GM12878 (cell line): ENCODE measurements around the gene DDX49. TPM values are rescaled to one million over a fixed set of nuclear protein-coding genes. Genes with fewer than 3 reads are reported as not detected.

Experiments used
- ATAC-seq: fragments of 200-7000 bp; cut with Tn5 transposase; 3 replicates; pipeline ENCODE4 v1.9.1; 2020; ENCODE audit warnings: mild to moderate bottlenecking, moderate library complexity
- BruUV-seq: library from RNA; stranded (reverse); fragments of 400-500 nt; replicated peaks from 2 replicates; lab custom pipeline; 2021; lab: Mats Ljungman, UMichigan
- CTCF ChIA-PET: fragments of 300-600 bp; sonication (Branson Sonifier 250); formaldehyde crosslinking; extraction: SDS; loops from one replicate; lab custom pipeline; 2021; ENCODE audit warnings: inconsistent platforms; lab: Yijun Ruan, JAX
- POLR2A ChIA-PET: fragments of 350-600 bp; formaldehyde crosslinking; extraction: SDS; loops from one replicate; lab custom pipeline; 2021; ENCODE audit warnings: inconsistent platforms; lab: Charles Lee
- RAD21 ChIA-PET: fragments of 300-600 bp; sonication (Branson Sonifier 250); formaldehyde crosslinking; loops from one replicate; lab custom pipeline; 2023; ENCODE audit warnings: antibody characterized with exemption; ENCODE audit not compliant: unreplicated experiment; lab: Charles Lee
- SMC1A ChIA-PET: fragments of 300-600 bp; sonication (Branson Sonifier 250); formaldehyde crosslinking; loops from one replicate; lab custom pipeline; 2023; ENCODE audit not compliant: unreplicated experiment, uncharacterized antibody; lab: Charles Lee
- DNase-seq: peaks from one replicate; pipeline ENCODE4 v3.0.0-alpha.2; 2011; ENCODE audit warnings: low read depth, low spot score
- FAIRE-seq: peaks from 3 replicates; lab custom pipeline; 2011; peaks lifted over from hg19 to GRCh38; lab: Jason Lieb, UNC
- H2AFZ ChIP-seq: 2 replicates; pipeline ENCODE4 v1.6.0; 2011; ENCODE audit warnings: low read depth, low read length, control low read depth; ENCODE audit not compliant: control insufficient read depth
- H3K27ac ChIP-seq: 2 replicates; pipeline ENCODE4 v1.5.1; 2011; ENCODE audit warnings: control low read depth; ENCODE audit not compliant: control insufficient read depth, insufficient read depth
- H3K27me3 ChIP-seq, 2 experiments: replicated peaks in 1 of 2; 2 replicates each; pipeline versions ENCODE4 v1.6.0 to v1.6.1; 2011; ENCODE audit warnings: low read length in 1 of 2; ENCODE audit not compliant: control insufficient read depth in 2 of 2, insufficient read depth in 2 of 2
- H3K36me3 ChIP-seq, 2 experiments: 2 replicates each; pipeline ENCODE4 v1.5.1; 2011; ENCODE audit warnings: low read length in 1 of 2; ENCODE audit not compliant: control insufficient read depth in 2 of 2, insufficient read depth in 2 of 2
- H3K4me1 ChIP-seq: 2 replicates; pipeline ENCODE4 v1.6.1; 2011; ENCODE audit warnings: mild to moderate bottlenecking, low read length, moderate library complexity, mixed read lengths; ENCODE audit not compliant: control insufficient read depth, insufficient read depth
- H3K4me2 ChIP-seq: 2 replicates; pipeline ENCODE4 v1.6.0; 2011; ENCODE audit warnings: control low read depth; ENCODE audit not compliant: control insufficient read depth, insufficient read depth
- H3K4me3 ChIP-seq: fragments of 200-600 bp; sonication (generic); 2 replicates; pipeline ENCODE4 v1.5.1; 2016
- H3K79me2 ChIP-seq: 2 replicates; pipeline ENCODE4 v1.6.0; 2011; ENCODE audit warnings: low read length; ENCODE audit not compliant: control insufficient read depth, insufficient read depth
- H3K9ac ChIP-seq: 2 replicates; pipeline ENCODE4 v1.8.0; 2011; ENCODE audit warnings: low read length, control low read depth, mixed read lengths; ENCODE audit not compliant: control insufficient read depth, insufficient read depth
- H3K9me3 ChIP-seq: replicated peaks from 3 replicates; pipeline ENCODE4 v1.5.1; 2011; ENCODE audit warnings: mild to moderate bottlenecking, low read length; ENCODE audit not compliant: control insufficient read depth, insufficient read depth
- H4K20me1 ChIP-seq: 2 replicates; pipeline ENCODE4 v1.6.0; 2011; ENCODE audit not compliant: control insufficient read depth, insufficient read depth
- ASH2L ChIP-seq: fragments of 300-600, 200-600 bp; sonication (generic); IDR thresholded peaks from 2 replicates; pipeline ENCODE4 v1.6.1; 2017; ENCODE audit warnings: low read depth, mild to moderate bottlenecking, borderline replicate concordance
- ATF3 ChIP-seq: IDR thresholded peaks from 2 replicates; pipeline ENCODE4 v1.6.1; 2011; ENCODE audit warnings: low read depth, mild to moderate bottlenecking, low read length, moderate library complexity, borderline replicate concordance; ENCODE audit errors: extremely low read depth
- BACH1 ChIP-seq: fragments of 450-650 bp; IDR thresholded peaks from 2 replicates; pipeline ENCODE4 v1.6.1; 2017; ENCODE audit warnings: mild to moderate bottlenecking, borderline replicate concordance
- EED ChIP-seq: sonication (generic); IDR thresholded peaks from 2 replicates; pipeline ENCODE4 v1.6.1; 2016; ENCODE audit warnings: antibody characterized with exemption, low read depth
- ELK1 ChIP-seq: IDR thresholded peaks from 2 replicates; pipeline ENCODE4 v1.6.1; 2012; ENCODE audit warnings: low read depth, low read length, improper control_type of control experiment
- ESRRA ChIP-seq: IDR thresholded peaks from 2 replicates; pipeline ENCODE4 v1.6.1; 2012; ENCODE audit warnings: mild to moderate bottlenecking, low read length, improper control_type of control experiment
- HDGF ChIP-seq: fragments of 450-650 bp; IDR thresholded peaks from 2 replicates; pipeline ENCODE4 v1.6.1; 2016; ENCODE audit warnings: antibody characterized with exemption
- IRF3 ChIP-seq: fragments of 450-650 bp; IDR thresholded peaks from 2 replicates; pipeline ENCODE4 v1.6.1; 2014; ENCODE audit warnings: mild to moderate bottlenecking
- KLF5 ChIP-seq: fragments of 450-650 bp; IDR thresholded peaks from 2 replicates; pipeline ENCODE4 v1.6.1; 2014; ENCODE audit warnings: mild to moderate bottlenecking; ENCODE audit not compliant: partially characterized antibody
- NR2C1 ChIP-seq: fragments of 450-650 bp; IDR thresholded peaks from 2 replicates; pipeline ENCODE4 v1.6.1; 2017; ENCODE audit warnings: antibody characterized with exemption, mild to moderate bottlenecking, moderate library complexity
- POU2F2 ChIP-seq: IDR thresholded peaks from 3 replicates; pipeline ENCODE4 v1.6.1; 2011; ENCODE audit warnings: low read depth, mild to moderate bottlenecking, low read length, borderline replicate concordance
- PRDM15 ChIP-seq: fragments of 450-650 bp; formaldehyde crosslinking; IDR thresholded peaks from 2 replicates; pipeline ENCODE4 v1.4.0; 2020; ENCODE audit warnings: mild to moderate bottlenecking, moderate library complexity
- RELB ChIP-seq: fragments of 450-650 bp; IDR thresholded peaks from 2 replicates; pipeline ENCODE4 v1.6.1; 2017; ENCODE audit warnings: low read depth, mild to moderate bottlenecking, moderate library complexity
- SIX5 ChIP-seq: IDR thresholded peaks from 2 replicates; pipeline ENCODE4 v1.6.1; 2011; ENCODE audit warnings: mild to moderate bottlenecking, low read depth, low read length, moderate library complexity; ENCODE audit not compliant: severe bottlenecking
- SRF ChIP-seq, 2 experiments: IDR thresholded peaks; 2 replicates each; pipeline ENCODE4 v1.6.1; 2011; ENCODE audit warnings: low read depth in 2 of 2, low read length in 2 of 2, mild to moderate bottlenecking in 1 of 2, moderate library complexity in 1 of 2
- STAT3 ChIP-seq: IDR thresholded peaks from 2 replicates; pipeline ENCODE4 v1.6.1; 2011; ENCODE audit warnings: low read depth, low read length, improper control_type of control experiment
- YY1 ChIP-seq: IDR thresholded peaks from 2 replicates; pipeline ENCODE4 v1.6.1; 2011; ENCODE audit warnings: low read depth, mild to moderate bottlenecking, low read length
- ZNF274 ChIP-seq: IDR thresholded peaks from one replicate; pipeline ENCODE4 v1.8.0; 2011; ENCODE audit not compliant: insufficient read length, insufficient read depth
- WGBS: methylation state at CpG from one replicate; pipeline ENCODE4 v1.1.6; 2016; ENCODE audit warnings: low lambda C conversion rate; ENCODE audit not compliant: insufficient replicate concordance, insufficient coverage; ENCODE audit errors: missing lambda C conversion rate; 5-methylcytosine and 5-hydroxymethylcytosine counted together
- in situ Hi-C: fragments of 300-500 bp; cut with MboI; formaldehyde crosslinking; loops from 9 replicates; pipeline ENCODE4 v1.14.3; 2018; ENCODE audit warnings: mixed read lengths
- intact Hi-C: fragments of 100-400 bp; cut with micrococcal nuclease; formaldehyde crosslinking; loops from one replicate; pipeline ENCODE4 v1.14.2; 2022; ENCODE audit not compliant: unreplicated experiment
- polyA plus RNA-seq, 11 experiments: library from polyadenylated mRNA; depleted of rRNA in 4 of 11; unstranded in 6 of 11; stranded (reverse) in 5 of 11; fragments of >200 nt; fragmentation: Nextera tagmentation in 4 of 11; fragmentation: Illumina TruSeq in 1 of 11; extraction: Ambion mirVana in 4 of 11; extraction: Trizol in 1 of 11; gene quantifications; 1 replicate in 1 of 11; 2 replicates in 10 of 11; pipeline versions ENCODE4 v1.2.1 to v1.2.3, GENCODE V29; 2011 to 2016; ENCODE audit warnings: inconsistent platforms in 2 of 11, missing spikeins in 2 of 11, low read depth in 1 of 11
- total RNA-seq, 4 experiments: library from RNA; depleted of rRNA in 3 of 4; stranded (reverse); fragments of >200 nt in 3 of 4; fragmentation: Illumina TruSeq in 1 of 4; extraction: Trizol in 1 of 4; gene quantifications; 2 replicates each; pipeline versions ENCODE4 v1.2.1 to v1.2.3, GENCODE V29; 2013 to 2021

Gene DDX49
- total and polyA plus RNA-seq, 10 of the 15 experiments (the other 5 are each of a cell fraction or from before 2014, with no cell fraction given): 0.58 to 102 (median 48.1) TPM

- no peak overlapping the region for H3K4me2 ChIP-seq
- ChIA-PET RAD21 (no interaction called here), CTCF (interaction anchor here (1.5 to 2.1 kb wide), 2 partner anchors 48 to 351 kb away, joined by 3 to 6 read pairs; partner anchors contain the start of gene REX1BD), POLR2A (interaction anchor here (0.6 kb wide), 1 partner anchor 11 kb away, joined by 4 read pairs; no protein-coding TSS in a partner anchor), SMC1A (interaction anchor here (1.5 kb wide), 1 partner anchor 48 kb away, joined by 3 read pairs; no protein-coding TSS in a partner anchor)
- no peak for FAIRE-seq
- BruUV-seq: no TSS peak
- H3K27ac ChIP-seq: no peak overlapping the region
- no peak overlapping the region for H2AFZ ChIP-seq
- H3K9ac ChIP-seq: no peak overlapping the region
- in situ Hi-C loops: no loop called here
- H3K9me3 ChIP-seq: no peaks in the 10 kb centered on the region
- H4K20me1 ChIP-seq: no peaks in the 10 kb centered on the region
- intact Hi-C loops: no loop called here
- peaks cover 1 to 2% of the 10 kb centered on the region in 2 experiments for H3K27me3 ChIP-seq
- H3K36me3 ChIP-seq: no peaks in the 10 kb centered on the region
- no peak for DNase-seq
- H3K4me3 ChIP-seq: no peak overlapping the region
- H3K4me1 ChIP-seq: no peaks in the 10 kb centered on the region
- no peak for ATAC-seq
- 50% methylated on average over 3 of the region's 3 CpGs for WGBS
- no peaks in the 10 kb centered on the region for H3K79me2 ChIP-seq
- no peak for TF ChIP-seq ASH2L
- no peak for TF ChIP-seq ZNF274
- TF ChIP-seq KLF5: no peak
- no peak for TF ChIP-seq ATF3
- no peak for TF ChIP-seq SIX5
- no peak for TF ChIP-seq ELK1
- TF ChIP-seq RELB: no peak
- no peak for TF ChIP-seq YY1
- TF ChIP-seq IRF3: no peak
- no peak for TF ChIP-seq EED
- no peak for TF ChIP-seq HDGF
- no peak for TF ChIP-seq SRF (IDR thresholded peaks at IDR 0.05; ENCODE audit: low read depth in 2 of 2, low read length in 2 of 2)
- TF ChIP-seq PRDM15 (CRISPR knock-in tag): no peak
- TF ChIP-seq POU2F2: no peak
- no peak for TF ChIP-seq STAT3
- no peak for TF ChIP-seq BACH1
- no peak for TF ChIP-seq ESRRA
- no peak for TF ChIP-seq NR2C1
Observed at GRCh38 chr19:18939163-18939562, 19.6 kb downstream of the DDX49 start.
